Neural progenitor cell (in vitro differentiated cells): ENCODE results near the gene DNLZ. TPM values are rescaled to one million over a fixed set of nuclear protein-coding genes. Genes with fewer than 3 reads are reported as not detected.

Experiments used
- DNase-seq: peaks from one replicate; pipeline ENCODE4 v3.0.0-alpha.2; 2016; ENCODE audit warnings: low spot score
- H2AFZ ChIP-seq: fragments of 200-600 bp; sonication (generic); replicated peaks from 2 replicates; pipeline ENCODE4 v1.6.1; 2016; ENCODE audit warnings: antibody characterized with exemption
- H3F3A ChIP-seq: fragments of 200-600 bp; sonication (generic); 2 replicates; pipeline ENCODE4 v1.6.1; 2016; ENCODE audit warnings: antibody characterized with exemption, low read depth
- H3K27ac ChIP-seq: fragments of 200-600 bp; sonication (generic); 2 replicates; pipeline ENCODE4 v1.5.1; 2016; ENCODE audit warnings: mild to moderate bottlenecking
- H3K27me3 ChIP-seq: fragments of 200-600 bp; sonication (generic); 2 replicates; pipeline ENCODE4 v1.6.1; 2016; ENCODE audit warnings: mild to moderate bottlenecking, moderate library complexity
- H3K36me3 ChIP-seq: fragments of 200-600 bp; sonication (generic); 2 replicates; pipeline ENCODE4 v1.5.1; 2016
- H3K4me1 ChIP-seq: fragments of 200-600 bp; sonication (generic); 2 replicates; pipeline ENCODE4 v1.6.1; 2016; ENCODE audit warnings: mixed run types
- H3K4me2 ChIP-seq: fragments of 200-600 bp; sonication (generic); 2 replicates; pipeline ENCODE4 v1.6.1; 2016
- H3K4me3 ChIP-seq: fragments of 200-600 bp; sonication (generic); 2 replicates; pipeline ENCODE4 v1.5.1; 2016
- H3K79me2 ChIP-seq: fragments of 200-600 bp; sonication (generic); 2 replicates; pipeline ENCODE4 v1.6.1; 2016; ENCODE audit warnings: low read depth
- H3K9ac ChIP-seq: fragments of 200-600 bp; sonication (generic); 2 replicates; pipeline ENCODE4 v1.6.1; 2016
- H3K9me3 ChIP-seq: fragments of 200-600 bp; sonication (generic); 2 replicates; pipeline ENCODE4 v1.5.1; 2016; ENCODE audit warnings: low read depth
- H4K20me1 ChIP-seq: fragments of 200-600 bp; sonication (generic); 2 replicates; pipeline ENCODE4 v1.6.1; 2016; ENCODE audit warnings: low read depth
- H3K27ac Mint-ChIP-seq: 3 replicates; pipeline ENCODE4 v1.8.0; 2021; ENCODE audit warnings: mixed read lengths
- H3K27me3 Mint-ChIP-seq: 2 replicates; pipeline ENCODE4 v1.8.0; 2022; ENCODE audit warnings: low read depth, mild to moderate bottlenecking, inconsistent platforms, moderate library complexity, mixed read lengths; ENCODE audit not compliant: insufficient read depth
- H3K36me3 Mint-ChIP-seq: 3 replicates; pipeline ENCODE4 v1.8.0; 2021; ENCODE audit warnings: mixed read lengths
- H3K4me1 Mint-ChIP-seq: 3 replicates; pipeline ENCODE4 v1.8.0; 2021; ENCODE audit warnings: mixed read lengths
- H3K4me3 Mint-ChIP-seq: 3 replicates; pipeline ENCODE4 v1.8.0; 2021; ENCODE audit warnings: mild to moderate bottlenecking, moderate library complexity, mixed read lengths
- H3K9me3 Mint-ChIP-seq: 3 replicates; pipeline ENCODE4 v1.8.0; 2020; ENCODE audit warnings: mixed read lengths
- CTCF ChIP-seq: fragments of 200-600 bp; sonication (generic); IDR thresholded peaks from 2 replicates; pipeline ENCODE4 v1.5.1; 2017; ENCODE audit warnings: antibody characterized with exemption, mild to moderate bottlenecking
- EZH2 ChIP-seq: fragments of 200-600 bp; sonication (generic); IDR thresholded peaks from 2 replicates; pipeline ENCODE4 v1.6.1; 2017; ENCODE audit warnings: antibody characterized with exemption, mild to moderate bottlenecking, moderate library complexity
- EZH2phosphoT487 ChIP-seq: fragments of 200-600 bp; sonication (generic); IDR thresholded peaks from 2 replicates; pipeline ENCODE4 v1.6.1; 2017; ENCODE audit warnings: antibody characterized with exemption
- total RNA-seq: library from RNA; depleted of rRNA; stranded (reverse); fragments of >200 nt; gene quantifications from 2 replicates; pipeline ENCODE4 v1.2.3, GENCODE V29; 2015; ENCODE audit warnings: low replicate concordance

DNLZ gene
- total RNA-seq, 1 donor from 2014 or later, result 3.4 TPM

DNA sequence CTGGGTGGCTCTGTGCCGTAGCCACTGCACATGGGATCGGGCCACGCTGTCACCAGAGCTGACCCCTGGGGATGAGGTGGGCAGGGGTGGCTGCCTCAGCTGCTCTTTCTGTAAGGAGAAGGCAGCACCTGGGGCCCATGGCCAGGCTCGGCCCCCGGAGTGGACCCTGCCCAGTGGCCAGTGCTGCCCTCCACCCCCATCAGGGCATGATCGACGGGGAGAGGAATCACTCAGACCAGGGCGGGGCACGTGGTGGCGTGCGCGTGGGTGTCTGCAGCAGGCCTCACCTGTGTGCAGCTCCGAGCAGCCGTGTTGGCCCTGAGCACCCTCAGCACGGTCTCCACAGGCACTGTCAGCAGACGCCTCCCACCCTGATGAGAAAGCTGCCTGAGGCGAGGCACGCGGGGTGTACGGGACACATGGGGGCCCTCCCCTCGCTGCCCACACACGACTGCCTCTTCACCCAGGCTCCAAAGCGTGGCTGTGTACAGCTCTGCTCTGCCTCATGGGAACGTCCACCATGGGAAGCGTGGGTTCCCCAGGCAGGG lies 18.5 kb upstream of the DNLZ start:
- Mint-ChIP-seq H3K27ac (no peak overlapping the region), H3K27me3 (peaks cover 2% of the 10 kb centered on the region), H3K4me1 (no peaks in the 10 kb centered on the region), H3K4me3 (no peak overlapping the region), H3K36me3 (peaks cover 9% of the 10 kb centered on the region), H3K9me3 (no peaks in the 10 kb centered on the region)
- H3K27me3 ChIP-seq, result no peaks in the 10 kb centered on the region
- no peaks in the 10 kb centered on the region for H3F3A ChIP-seq
- no peaks in the 10 kb centered on the region for H3K9me3 ChIP-seq
- H3K4me2 ChIP-seq, result no peak overlapping the region
- no peak overlapping the region for H3K27ac ChIP-seq
- no peaks in the 10 kb centered on the region for H4K20me1 ChIP-seq
- no peak for TF ChIP-seq EZH2
- no peak for TF ChIP-seq CTCF
- no peaks in the 10 kb centered on the region for H3K79me2 ChIP-seq
- H2AFZ ChIP-seq, result no peak overlapping the region
- no peaks in the 10 kb centered on the region for H3K4me1 ChIP-seq
- DNase-seq, result no peak
- H3K36me3 ChIP-seq, result peaks cover 3% of the 10 kb centered on the region
- H3K4me3 ChIP-seq, result no peak overlapping the region
- H3K9ac ChIP-seq, result no peak overlapping the region

- Mint-ChIP-seq H3K9me3 (no peaks in the 10 kb centered on the region), H3K4me3 (no peak overlapping the region), H3K36me3 (peaks cover 9% of the 10 kb centered on the region), H3K27ac (no peak overlapping the region), H3K4me1 (no peaks in the 10 kb centered on the region), H3K27me3 (peaks cover 2% of the 10 kb centered on the region)
- Histone ChIP-seq H3K4me3 (no peak overlapping the region), H4K20me1 (no peaks in the 10 kb centered on the region), H3K27me3 (no peaks in the 10 kb centered on the region), H3F3A (no peaks in the 10 kb centered on the region), H3K79me2 (no peaks in the 10 kb centered on the region), H3K27ac (no peak overlapping the region), H3K4me1 (no peaks in the 10 kb centered on the region), H3K4me2 (no peak overlapping the region), H2AFZ (no peak overlapping the region), H3K36me3 (peaks cover 3% of the 10 kb centered on the region), H3K9ac (no peak overlapping the region), H3K9me3 (no peaks in the 10 kb centered on the region)
- no peak for DNase-seq
- no peak for TF ChIP-seq EZH2
- no peak for TF ChIP-seq EZH2phosphoT487
- TF ChIP-seq CTCF, result no peak
Observed at GRCh38 chr9:136381311-136381710, 17.8 kb upstream of the DNLZ start.

DNA sequence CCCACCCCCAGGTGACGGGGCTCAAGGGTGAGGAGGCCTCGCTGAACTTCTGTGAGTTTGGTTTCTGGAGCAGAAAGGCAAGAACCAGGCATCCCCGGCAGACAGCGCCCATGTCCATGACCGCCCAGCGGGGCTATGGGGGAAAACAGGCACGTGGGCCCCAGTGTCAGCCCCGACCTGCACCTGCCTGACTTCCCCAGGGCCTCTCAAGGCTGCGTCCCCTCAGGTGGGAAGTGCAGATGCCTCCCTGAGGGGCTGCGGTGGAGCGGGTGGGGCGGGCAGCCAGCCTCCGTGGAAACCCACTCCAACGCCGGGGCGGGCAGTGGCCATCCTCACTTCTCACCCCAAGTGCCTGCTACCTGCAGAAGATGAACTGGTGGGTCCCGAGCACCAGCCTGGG lies 16.8 kb upstream of the DNLZ start:
- Mint-ChIP-seq H3K4me3 (no peak overlapping the region), H3K4me1 (no peaks in the 10 kb centered on the region)
- no peak for DNase-seq

More for the DNA sequence above, 16.8 kb upstream of the DNLZ start:
- Histone ChIP-seq H3K4me1 (no peaks in the 10 kb centered on the region), H2AFZ (no peak overlapping the region), H3K4me2 (no peak overlapping the region), H3K79me2 (no peaks in the 10 kb centered on the region), H3K36me3 (peaks cover 3% of the 10 kb centered on the region), H3K9me3 (no peaks in the 10 kb centered on the region), H3F3A (no peaks in the 10 kb centered on the region), H3K27ac (no peak overlapping the region), H3K4me3 (no peak overlapping the region), H3K9ac (no peak overlapping the region), H3K27me3 (no peaks in the 10 kb centered on the region), H4K20me1 (no peaks in the 10 kb centered on the region)
- Mint-ChIP-seq H3K27me3 (peaks cover 2% of the 10 kb centered on the region), H3K27ac (no peak overlapping the region), H3K36me3 (peaks cover 3% of the 10 kb centered on the region), H3K9me3 (no peaks in the 10 kb centered on the region)
- TF ChIP-seq EZH2 (no peak), CTCF (no peak), EZH2phosphoT487 (no peak)
